Upper lobe of right lung (tissue), 1 donor: ENCODE results near the gene RETREG2. TPM values are rescaled to one million over a fixed set of nuclear protein-coding genes. Genes with fewer than 3 reads are reported as not detected.

ENCODE experiments used
- ATAC-seq: fragments of 200-7000 bp; cut with Tn5 transposase; one replicate; pipeline ENCODE4 v1.9.1; 2020; ENCODE audit warnings: mild to moderate bottlenecking, moderate library complexity
- DNase-seq: peaks from one replicate; pipeline ENCODE4 v3.0.0-alpha.2; 2020
- H3K27ac ChIP-seq: fragments of 200-600 bp; one replicate; pipeline ENCODE4 v1.8.0; 2022
- H3K27me3 ChIP-seq: fragments of 200-600 bp; one replicate; pipeline ENCODE4 v1.8.0; 2022; ENCODE audit warnings: mild to moderate bottlenecking
- H3K36me3 ChIP-seq: fragments of 200-600 bp; one replicate; pipeline ENCODE4 v1.8.0; 2022
- H3K4me1 ChIP-seq: fragments of 200-600 bp; one replicate; pipeline ENCODE4 v1.8.0; 2022
- H3K4me3 ChIP-seq: fragments of 200-600 bp; one replicate; pipeline ENCODE4 v1.8.0; 2022; ENCODE audit warnings: mild to moderate bottlenecking
- H3K9me3 ChIP-seq: fragments of 200-600 bp; one replicate; pipeline ENCODE4 v1.8.0; 2022
- CTCF ChIP-seq: fragments of 200-600 bp; IDR thresholded peaks from one replicate; pipeline ENCODE4 v1.8.0; 2022; ENCODE audit warnings: antibody characterized with exemption
- intact Hi-C: fragments of 100-400 bp; cut with DNase I; formaldehyde crosslinking; loops from one replicate; pipeline ENCODE4 v1.11.0; 2022
- total RNA-seq: library from RNA; stranded (reverse); fragmentation: NEBNext Ultra II Directional; extraction: Animal tissue kit (Norgen Biotek cat#: 25700); gene quantifications from one replicate; pipeline ENCODE4 v1.2.1, GENCODE V29; 2021
- donor health status: DM: no; HTN: yes; CAD: no; lungs with severe emphysema.

RETREG2 gene
- total RNA-seq, 1 donor from 2014 or later, result 79.8 TPM

- Histone ChIP-seq H3K36me3 (peaks cover 62% of the 10 kb centered on the region), H3K27ac (no peak overlapping the region)
- no peak for DNase-seq
These were observed 5.2 kb downstream of the RETREG2 start for GRCh38 chr2:219183151-219183772.

GRCh38 chr2:219184121-219184520 lies 6.0 kb downstream of the RETREG2 start:
- Histone ChIP-seq H3K4me3 (no peak overlapping the region), H3K27ac (no peak overlapping the region), H3K9me3 (no peaks in the 10 kb centered on the region), H3K36me3 (peaks cover 62% of the 10 kb centered on the region), H3K27me3 (no peaks in the 10 kb centered on the region), H3K4me1 (peaks cover 8% of the 10 kb centered on the region)
- ATAC-seq, result no peak
- no peak for TF ChIP-seq CTCF
- DNase-seq, result no peak
- intact Hi-C loops, result no loop called here

More at GRCh38 chr2:219183151-219183772, 5.2 kb downstream of the RETREG2 start:
- intact Hi-C loops, result no loop called here
- Histone ChIP-seq H3K9me3 (no peaks in the 10 kb centered on the region), H3K27me3 (no peaks in the 10 kb centered on the region), H3K4me3 (no peak overlapping the region), H3K4me1 (peaks cover 13% of the 10 kb centered on the region)
- no peak for ATAC-seq
- no peak for TF ChIP-seq CTCF

GRCh38 chr2:219186754-219187456 lies 8.8 kb downstream of the RETREG2 start:
- DNase-seq (no peak), ATAC-seq (no peak)
- no peak overlapping the region for H3K4me3 ChIP-seq
- no peak overlapping the region for H3K27ac ChIP-seq
- H3K9me3 ChIP-seq, result no peaks in the 10 kb centered on the region
- intact Hi-C loops, result no loop called here
- H3K27me3 ChIP-seq, result no peaks in the 10 kb centered on the region
- peaks cover 34% of the 10 kb centered on the region for H3K36me3 ChIP-seq
- TF ChIP-seq CTCF, result no peak
- no peaks in the 10 kb centered on the region for H3K4me1 ChIP-seq

- Histone ChIP-seq H3K9me3 (no peaks in the 10 kb centered on the region), H3K36me3 (no peaks in the 10 kb centered on the region), H3K4me3 (no peak overlapping the region), H3K27me3 (no peaks in the 10 kb centered on the region), H3K4me1 (no peaks in the 10 kb centered on the region), H3K27ac (no peak overlapping the region)
- no peak for TF ChIP-seq CTCF
- DNase-seq (no peak), ATAC-seq (no peak)
- intact Hi-C loops, result no loop called here
These were observed 19.3 kb downstream of the RETREG2 start for GRCh38 chr2:219197388-219197787.

GRCh38 chr2:219198974-219199373 lies 20.9 kb downstream of the RETREG2 start:
- ATAC-seq, result no peak
- no peaks in the 10 kb centered on the region for H3K27me3 ChIP-seq
- intact Hi-C loops, result no loop called here
- no peak overlapping the region for H3K27ac ChIP-seq
- TF ChIP-seq CTCF, result no peak
- H3K4me3 ChIP-seq, result no peak overlapping the region
- no peaks in the 10 kb centered on the region for H3K4me1 ChIP-seq
- H3K36me3 ChIP-seq, result no peaks in the 10 kb centered on the region
- H3K9me3 ChIP-seq, result no peaks in the 10 kb centered on the region
- DNase-seq, result no peak
